Loucy (cell line): ENCODE data around the gene PHAF1.

ENCODE experiments used
- H2AFZ ChIP-seq: fragments of 200-600 bp; sonication (generic); 2 replicates; pipeline ENCODE4 v1.6.0; 2016; ENCODE audit warnings: antibody characterized with exemption, mild to moderate bottlenecking, low read length, moderate library complexity
- H3F3A ChIP-seq: fragments of 200-600 bp; 2 replicates; pipeline ENCODE4 v1.6.0; 2016; ENCODE audit warnings: antibody characterized with exemption, low read depth, mild to moderate bottlenecking
- H3K27me3 ChIP-seq: fragments of 200-600 bp; sonication (generic); 2 replicates; pipeline ENCODE4 v1.6.1; 2014; ENCODE audit warnings: low read length, mild to moderate bottlenecking; ENCODE audit not compliant: insufficient read depth, poor library complexity, severe bottlenecking
- H3K36me3 ChIP-seq: fragments of 200-600 bp; sonication (generic); 2 replicates; pipeline ENCODE4 v1.6.1; 2016; ENCODE audit warnings: low read length; ENCODE audit not compliant: insufficient read depth
- H3K4me1 ChIP-seq: fragments of 200-600 bp; sonication (generic); 2 replicates; pipeline ENCODE4 v1.5.1; 2014; ENCODE audit warnings: low read length, mild to moderate bottlenecking; ENCODE audit not compliant: insufficient read depth, poor library complexity, severe bottlenecking
- H3K4me2 ChIP-seq: fragments of 200-600 bp; sonication (generic); 2 replicates; pipeline ENCODE4 v1.6.0; 2014; ENCODE audit warnings: antibody characterized with exemption, low read length, low read depth, mild to moderate bottlenecking; ENCODE audit not compliant: poor library complexity, severe bottlenecking
- H3K4me3 ChIP-seq: fragments of 200-600 bp; sonication (generic); 2 replicates; pipeline ENCODE4 v1.5.1; 2014; ENCODE audit warnings: low read length, mild to moderate bottlenecking, mixed read lengths; ENCODE audit not compliant: poor library complexity, severe bottlenecking
- H3K79me2 ChIP-seq: fragments of 200-600 bp; sonication (generic); 2 replicates; pipeline ENCODE4 v1.6.1; 2014; ENCODE audit warnings: low read length; ENCODE audit not compliant: insufficient read depth
- H3K9ac ChIP-seq: fragments of 200-600 bp; sonication (generic); 2 replicates; pipeline ENCODE4 v1.6.0; 2014; ENCODE audit warnings: mild to moderate bottlenecking, low read depth, low read length, moderate library complexity; ENCODE audit not compliant: poor library complexity, severe bottlenecking
- H3K9me2 ChIP-seq: fragments of 200-600 bp; sonication (generic); replicated peaks from 2 replicates; pipeline ENCODE4 v1.6.1; 2016; ENCODE audit warnings: low read depth, low read length, mixed read lengths
- H3K9me3 ChIP-seq: fragments of 200-600 bp; sonication (generic); 2 replicates; pipeline ENCODE4 v1.6.1; 2014; ENCODE audit warnings: mild to moderate bottlenecking, antibody characterized with exemption, low read length, low read depth; ENCODE audit not compliant: insufficient read depth
- H4K20me1 ChIP-seq: fragments of 200-600 bp; sonication (generic); 2 replicates; pipeline ENCODE4 v1.6.0; 2014; ENCODE audit warnings: antibody characterized with exemption, low read length, mild to moderate bottlenecking; ENCODE audit not compliant: insufficient read depth, poor library complexity, severe bottlenecking
- EZH2phosphoT487 ChIP-seq: fragments of 200-600 bp; IDR thresholded peaks from 2 replicates; pipeline ENCODE4 v1.6.1; 2018; ENCODE audit warnings: antibody characterized with exemption, mild to moderate bottlenecking, moderate library complexity, borderline replicate concordance
- TF ChIP-seq, protein P1 (sequence below): fragments of 200-600 bp; sonication (generic); conservative IDR thresholded peaks from 2 replicates; pipeline ENCODE4 v1.5.1; 2014; ENCODE audit warnings: mild to moderate bottlenecking, antibody characterized with exemption, low read length

Gene PHAF1

DNA sequence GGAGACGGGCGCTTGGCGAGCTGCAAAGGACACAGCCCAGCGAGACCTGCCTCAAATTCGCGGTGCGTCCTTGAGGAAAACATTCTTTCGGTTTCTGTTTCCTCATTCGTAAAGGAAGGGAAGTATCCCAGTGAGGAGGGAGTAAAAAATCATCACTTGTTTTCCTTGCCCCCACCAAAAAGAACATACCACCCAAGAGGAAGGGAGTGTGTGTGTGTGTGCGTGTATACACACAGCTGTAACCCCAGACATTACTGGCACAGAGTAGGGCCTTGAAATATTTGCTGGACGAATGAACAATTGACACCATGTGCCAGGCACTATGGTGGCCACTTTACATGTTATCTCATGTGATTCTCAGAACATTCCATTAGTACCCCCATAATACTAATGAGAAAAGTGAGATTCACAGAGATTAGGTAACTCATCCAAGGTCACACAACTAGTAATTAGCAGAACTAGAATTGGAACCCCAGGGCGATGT is 76.0 kb downstream of the PHAF1 start:
- Histone ChIP-seq H4K20me1 (peaks cover 20% of the 10 kb centered on the region), H3K79me2 (peaks cover 19% of the 10 kb centered on the region), H3K9me2 (no peaks in the 10 kb centered on the region), H3K9ac (no peak overlapping the region), H2AFZ (no peak overlapping the region), H3K27me3 (no peaks in the 10 kb centered on the region), H3K4me1 (peaks cover 16% of the 10 kb centered on the region), H3F3A (no peaks in the 10 kb centered on the region), H3K36me3 (no peaks in the 10 kb centered on the region), H3K4me3 (no peak overlapping the region), H3K9me3 (no peaks in the 10 kb centered on the region), H3K4me2 (no peak overlapping the region)
- TF ChIP-seq, protein P1, sequence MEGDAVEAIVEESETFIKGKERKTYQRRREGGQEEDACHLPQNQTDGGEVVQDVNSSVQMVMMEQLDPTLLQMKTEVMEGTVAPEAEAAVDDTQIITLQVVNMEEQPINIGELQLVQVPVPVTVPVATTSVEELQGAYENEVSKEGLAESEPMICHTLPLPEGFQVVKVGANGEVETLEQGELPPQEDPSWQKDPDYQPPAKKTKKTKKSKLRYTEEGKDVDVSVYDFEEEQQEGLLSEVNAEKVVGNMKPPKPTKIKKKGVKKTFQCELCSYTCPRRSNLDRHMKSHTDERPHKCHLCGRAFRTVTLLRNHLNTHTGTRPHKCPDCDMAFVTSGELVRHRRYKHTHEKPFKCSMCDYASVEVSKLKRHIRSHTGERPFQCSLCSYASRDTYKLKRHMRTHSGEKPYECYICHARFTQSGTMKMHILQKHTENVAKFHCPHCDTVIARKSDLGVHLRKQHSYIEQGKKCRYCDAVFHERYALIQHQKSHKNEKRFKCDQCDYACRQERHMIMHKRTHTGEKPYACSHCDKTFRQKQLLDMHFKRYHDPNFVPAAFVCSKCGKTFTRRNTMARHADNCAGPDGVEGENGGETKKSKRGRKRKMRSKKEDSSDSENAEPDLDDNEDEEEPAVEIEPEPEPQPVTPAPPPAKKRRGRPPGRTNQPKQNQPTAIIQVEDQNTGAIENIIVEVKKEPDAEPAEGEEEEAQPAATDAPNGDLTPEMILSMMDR: no peak; the same call in 1 of the 2 replicates

DNA sequence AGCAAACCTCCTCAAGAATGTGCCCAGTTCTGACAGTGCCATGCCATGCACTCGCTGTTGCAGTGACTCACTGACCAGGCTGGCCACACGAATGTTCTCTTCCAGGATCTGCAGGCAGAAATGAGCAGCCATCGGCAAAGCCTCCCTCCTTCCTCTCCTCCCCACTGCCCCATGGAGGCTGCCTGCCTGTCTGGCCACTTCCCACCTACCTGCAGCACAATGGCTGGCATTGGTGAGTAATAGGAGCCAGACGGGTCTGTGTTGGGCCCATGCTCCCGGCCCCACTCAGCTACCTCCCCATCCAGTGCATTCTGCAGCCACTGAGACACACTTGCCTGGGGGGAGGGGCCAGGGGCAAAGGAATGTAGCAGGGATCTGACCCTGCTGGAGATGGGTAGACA is 76.8 kb downstream of the PHAF1 start:
- Histone ChIP-seq H2AFZ (no peak overlapping the region), H3K4me2 (no peak overlapping the region), H3K4me1 (peaks cover 19% of the 10 kb centered on the region), H3K27me3 (no peaks in the 10 kb centered on the region), H3K4me3 (no peak overlapping the region), H3K36me3 (no peaks in the 10 kb centered on the region), H3F3A (no peaks in the 10 kb centered on the region), H4K20me1 (peaks cover 20% of the 10 kb centered on the region), H3K9me3 (no peaks in the 10 kb centered on the region), H3K9ac (no peak overlapping the region), H3K79me2 (peaks cover 13% of the 10 kb centered on the region), H3K9me2 (no peaks in the 10 kb centered on the region)
- TF ChIP-seq, protein P1: no peak
- TF ChIP-seq EZH2phosphoT487: no peak

DNA sequence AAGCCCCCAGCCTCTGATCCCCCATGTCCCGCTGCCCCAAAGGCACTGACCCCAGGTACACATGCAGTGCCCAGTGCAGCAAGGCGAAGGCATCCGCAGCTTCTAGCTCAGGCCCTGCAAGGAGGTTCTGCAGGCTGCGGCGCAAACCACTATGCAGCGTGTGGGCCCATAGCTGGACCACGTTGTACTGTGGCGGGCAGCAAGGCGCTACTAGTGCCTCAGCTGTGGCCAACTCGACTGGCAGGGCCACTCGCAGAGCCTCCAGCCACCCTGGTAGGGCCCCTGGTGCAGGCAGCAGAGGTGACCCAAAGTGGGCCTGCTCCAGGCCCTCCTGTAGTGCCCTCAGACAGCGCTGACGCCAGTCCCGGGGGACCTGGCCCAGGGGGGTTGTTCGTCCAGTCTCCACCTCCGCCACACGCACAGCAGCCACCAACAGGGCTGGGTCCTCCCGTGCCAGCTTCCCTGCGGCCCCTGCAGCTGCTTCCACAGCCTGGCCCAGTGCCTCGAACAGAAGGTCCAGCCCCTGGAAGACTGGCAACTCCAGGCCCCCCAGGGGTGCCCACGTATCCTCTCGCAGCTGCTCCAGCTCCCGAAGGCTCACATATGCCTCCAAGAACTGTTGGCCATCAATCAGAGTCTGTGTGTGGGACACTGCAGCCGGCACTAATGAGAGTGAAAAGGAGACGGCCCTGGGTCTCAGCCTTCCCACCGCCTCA is 77.6 kb downstream of the PHAF1 start:
- Histone ChIP-seq H3K9me2 (no peaks in the 10 kb centered on the region), H3K9me3 (no peaks in the 10 kb centered on the region), H3K4me3 (no peak overlapping the region), H3F3A (no peaks in the 10 kb centered on the region), H3K4me1 (peaks cover 16% of the 10 kb centered on the region), H2AFZ (no peak overlapping the region), H3K4me2 (no peak overlapping the region), H4K20me1 (peaks cover 20% of the 10 kb centered on the region), H3K27me3 (no peaks in the 10 kb centered on the region), H3K79me2 (peaks cover 14% of the 10 kb centered on the region), H3K36me3 (no peaks in the 10 kb centered on the region), H3K9ac (no peak overlapping the region)
- no peak for TF ChIP-seq EZH2phosphoT487

DNA sequence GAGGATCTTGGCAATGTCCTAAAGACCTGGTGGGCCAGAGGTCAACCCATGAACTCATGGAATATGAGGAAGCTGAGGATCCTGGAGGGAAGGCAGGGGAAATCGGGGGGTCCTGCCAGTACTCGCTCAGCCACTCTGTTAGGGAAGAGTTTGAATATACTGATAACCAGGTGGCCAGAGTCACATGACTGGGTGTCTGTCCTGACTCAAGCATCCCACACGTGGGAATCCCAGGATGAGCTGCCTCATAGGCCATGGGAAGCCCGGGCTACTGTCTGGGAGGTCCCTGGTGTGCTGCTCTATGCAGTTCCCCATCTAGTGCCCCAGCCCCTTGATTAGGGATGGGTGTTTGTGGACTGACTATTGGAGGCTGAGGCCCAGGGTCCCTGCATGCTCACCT is 78.6 kb downstream of the PHAF1 start:
- Histone ChIP-seq H2AFZ (no peak overlapping the region), H3K36me3 (no peaks in the 10 kb centered on the region), H3K27me3 (no peaks in the 10 kb centered on the region), H3K4me3 (no peak overlapping the region), H4K20me1 (peaks cover 22% of the 10 kb centered on the region), H3K4me2 (no peak overlapping the region), H3F3A (no peaks in the 10 kb centered on the region), H3K9me3 (no peaks in the 10 kb centered on the region), H3K9ac (no peak overlapping the region), H3K9me2 (no peaks in the 10 kb centered on the region), H3K79me2 (peaks cover 14% of the 10 kb centered on the region), H3K4me1 (peaks cover 9% of the 10 kb centered on the region)
- TF ChIP-seq EZH2phosphoT487: no peak
- TF ChIP-seq, protein P1: no peak
